ENCODE measurements around the gene H3-3A.

The H3-3A gene

DNA sequence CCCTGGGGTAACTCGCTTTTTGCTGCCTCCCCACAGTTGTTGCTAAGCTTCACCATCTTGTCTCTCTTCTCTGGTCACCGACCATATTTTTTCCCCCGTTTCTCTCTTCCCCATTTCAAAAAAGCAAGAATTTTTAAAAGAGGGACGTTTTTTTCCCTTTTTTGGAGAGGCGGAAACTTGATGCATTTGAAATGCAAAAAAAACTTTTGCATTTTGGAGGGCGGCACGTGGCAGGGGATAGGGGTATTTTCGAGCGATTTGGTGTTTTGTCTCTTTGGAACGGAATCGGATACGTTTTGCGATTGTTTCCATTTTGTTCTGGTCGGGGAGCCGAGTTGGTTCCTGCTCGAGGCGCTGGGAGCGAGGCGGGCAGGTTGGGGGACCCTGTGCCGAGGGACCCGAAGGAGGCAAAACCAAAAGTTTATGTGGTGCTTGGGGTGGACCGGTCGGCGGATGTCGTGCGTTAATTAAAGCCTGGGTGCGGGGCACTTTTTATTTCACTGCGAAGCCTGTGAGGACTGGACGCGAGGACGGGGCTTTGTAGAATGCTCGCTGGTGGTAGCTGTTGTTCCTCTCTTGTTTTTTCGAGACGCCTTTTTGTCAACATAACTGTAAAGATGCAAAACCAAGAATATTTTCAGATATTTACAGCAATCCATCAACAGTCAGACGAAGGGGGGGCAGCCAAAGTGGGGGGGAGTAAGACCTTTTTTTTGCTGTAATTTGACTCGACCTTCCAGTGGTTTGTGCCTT, 884 bp downstream of the H3-3A start:
- TF ChIP-seq CTCF (IDR thresholded peaks at IDR 0.05; ENCODE audit: low read depth, low read length) (no peak), MYC (IDR thresholded peaks at IDR 0.05; ENCODE audit: low read depth, low read length) (0 out of 2 replicates have a peak, but pooled peaks have one; percentile 7), POLR2A (IDR thresholded peaks at IDR 0.05; ENCODE audit: extremely low read depth, insufficient read length) (no peak)
- peak overlapping the region; percentile 95 for H3K4me3 ChIP-seq (ENCODE audit: low read depth, low read length)
- DNase-seq (ENCODE audit: low read depth), result peak; percentile 62

DNA sequence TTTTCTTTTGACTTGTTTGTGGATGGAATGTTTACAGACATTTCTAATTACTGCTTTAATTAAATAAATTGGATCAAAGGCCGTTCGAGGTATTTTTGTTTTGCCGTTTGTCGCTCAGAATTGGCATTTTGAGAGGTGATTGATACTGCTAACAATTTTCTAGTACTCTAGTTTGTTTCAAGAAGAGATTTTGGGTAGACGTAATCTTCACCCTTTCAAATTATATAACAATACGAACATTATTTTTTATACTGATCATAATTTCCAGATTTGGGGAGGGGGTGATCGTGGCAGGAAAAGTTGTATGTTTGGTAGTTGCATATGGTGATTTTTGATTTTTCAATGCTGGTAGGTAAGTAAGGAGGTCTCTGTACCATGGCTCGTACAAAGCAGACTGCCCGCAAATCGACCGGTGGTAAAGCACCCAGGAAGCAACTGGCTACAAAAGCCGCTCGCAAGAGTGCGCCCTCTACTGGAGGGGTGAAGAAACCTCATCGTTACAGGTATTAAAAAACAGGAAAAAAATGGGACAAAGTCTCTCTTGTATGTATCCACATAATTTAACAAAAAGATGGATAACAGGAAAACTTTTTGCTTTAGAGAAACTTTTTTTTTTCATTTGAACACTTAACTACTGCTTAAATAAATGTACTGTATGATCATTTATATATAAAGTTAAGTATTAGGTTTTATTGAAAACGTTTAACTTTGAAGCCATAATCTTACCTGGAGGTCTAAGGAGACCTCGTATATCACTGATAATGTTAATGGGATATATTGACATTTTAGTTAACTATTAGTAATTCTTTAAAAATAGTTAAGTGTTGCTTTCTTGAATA, 1.7 kb downstream of the H3-3A start:
- DNase-seq (ENCODE audit: low read depth), result peak; percentile 36
- TF ChIP-seq POLR2A (IDR thresholded peaks at IDR 0.05; ENCODE audit: extremely low read depth, insufficient read length) (no peak), CTCF (IDR thresholded peaks at IDR 0.05; ENCODE audit: low read depth, low read length) (peak; percentile 7), MYC (IDR thresholded peaks at IDR 0.05; ENCODE audit: low read depth, low read length) (peak; percentile 24; the same call in 1 of the 2 replicates)
- TF ChIP-seq, protein P1, sequence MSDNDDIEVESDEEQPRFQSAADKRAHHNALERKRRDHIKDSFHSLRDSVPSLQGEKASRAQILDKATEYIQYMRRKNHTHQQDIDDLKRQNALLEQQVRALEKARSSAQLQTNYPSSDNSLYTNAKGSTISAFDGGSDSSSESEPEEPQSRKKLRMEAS (IDR thresholded peaks at IDR 0.05; ENCODE audit: low read depth, low read length), result no peak
- H3K4me3 ChIP-seq (ENCODE audit: low read depth, low read length), result peak overlapping the region; percentile 95

GRCh38 chr1:226064816-226065248, 2.3 kb downstream of the H3-3A start:
- TF ChIP-seq CTCF (IDR thresholded peaks at IDR 0.05; ENCODE audit: low read depth, low read length) (peak; percentile 71), POLR2A (IDR thresholded peaks at IDR 0.05; ENCODE audit: extremely low read depth, insufficient read length) (no peak)
- TF ChIP-seq, protein P1 (IDR thresholded peaks at IDR 0.05; ENCODE audit: low read depth, low read length), result no peak
- peak overlapping the region; percentile 95 for H3K4me3 ChIP-seq (ENCODE audit: low read depth, low read length)
- peak; percentile 74 for DNase-seq (ENCODE audit: low read depth)

DNA sequence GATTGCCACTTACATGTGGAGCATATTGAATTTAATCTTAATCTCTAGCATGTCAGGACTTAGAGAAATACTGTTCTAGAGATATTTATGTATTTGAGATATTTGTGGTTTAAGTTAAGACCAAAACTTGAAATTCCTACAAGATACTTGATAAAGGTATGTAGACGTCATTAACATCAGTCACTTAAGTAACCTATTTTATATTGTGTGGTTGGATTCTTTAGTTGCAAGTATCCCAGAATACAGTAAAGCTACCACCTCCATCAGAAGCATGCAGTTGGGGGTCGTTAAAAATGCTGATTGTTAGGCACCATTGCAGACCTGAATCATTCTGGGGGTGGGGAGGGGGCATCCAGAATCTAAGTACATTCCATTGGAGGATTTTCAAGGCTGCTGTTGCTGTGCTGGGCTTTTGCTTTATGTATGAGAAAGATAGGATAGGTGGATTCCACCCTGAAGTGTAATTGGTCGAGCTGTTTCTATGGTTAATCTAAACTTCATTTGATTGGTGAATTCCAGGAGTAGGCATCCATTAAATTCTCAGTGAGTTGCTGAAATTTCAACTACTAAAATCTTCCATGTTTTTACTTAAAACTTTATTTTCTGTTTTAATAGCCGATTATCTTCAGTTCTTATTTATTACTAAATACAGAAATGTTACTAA, 4.0 kb downstream of the H3-3A start:
- H3K4me3 ChIP-seq (ENCODE audit: low read depth, low read length), result peak overlapping the region; percentile 95
- TF ChIP-seq MYC (IDR thresholded peaks at IDR 0.05; ENCODE audit: low read depth, low read length) (no peak), CTCF (IDR thresholded peaks at IDR 0.05; ENCODE audit: low read depth, low read length) (no peak), POLR2A (IDR thresholded peaks at IDR 0.05; ENCODE audit: extremely low read depth, insufficient read length) (no peak)
- TF ChIP-seq, protein P1 (IDR thresholded peaks at IDR 0.05; ENCODE audit: low read depth, low read length), result no peak
- DNase-seq (ENCODE audit: low read depth), result no peak

GRCh38 chr1:226069811-226070489, 7.4 kb downstream of the H3-3A start:
- DNase-seq (ENCODE audit: low read depth), result no peak
- no peak for TF ChIP-seq CTCF (IDR thresholded peaks at IDR 0.05; ENCODE audit: low read depth, low read length)
- TF ChIP-seq MYC (IDR thresholded peaks at IDR 0.05; ENCODE audit: low read depth, low read length), result no peak
- no peak for TF ChIP-seq POLR2A (IDR thresholded peaks at IDR 0.05; ENCODE audit: extremely low read depth, insufficient read length)
- TF ChIP-seq, protein P1 (IDR thresholded peaks at IDR 0.05; ENCODE audit: low read depth, low read length), result no peak
- no peak overlapping the region for H3K4me3 ChIP-seq (ENCODE audit: low read depth, low read length)
